Upper lobe of right lung (tissue), 1 donor: ENCODE data around the gene TM7SF3. TPM values are rescaled to one million over a fixed set of nuclear protein-coding genes. Genes with fewer than 3 reads are reported as not detected.

Experiments used
- ATAC-seq: fragments of 200-7000 bp; cut with Tn5 transposase; one replicate; pipeline ENCODE4 v1.9.1; 2020; ENCODE audit warnings: mild to moderate bottlenecking, moderate library complexity
- DNase-seq: peaks from one replicate; pipeline ENCODE4 v3.0.0-alpha.2; 2020
- H3K27ac ChIP-seq: fragments of 200-600 bp; one replicate; pipeline ENCODE4 v1.8.0; 2022
- H3K27me3 ChIP-seq: fragments of 200-600 bp; one replicate; pipeline ENCODE4 v1.8.0; 2022; ENCODE audit warnings: mild to moderate bottlenecking
- H3K36me3 ChIP-seq: fragments of 200-600 bp; one replicate; pipeline ENCODE4 v1.8.0; 2022
- H3K4me1 ChIP-seq: fragments of 200-600 bp; one replicate; pipeline ENCODE4 v1.8.0; 2022
- H3K4me3 ChIP-seq: fragments of 200-600 bp; one replicate; pipeline ENCODE4 v1.8.0; 2022; ENCODE audit warnings: mild to moderate bottlenecking
- H3K9me3 ChIP-seq: fragments of 200-600 bp; one replicate; pipeline ENCODE4 v1.8.0; 2022
- intact Hi-C: fragments of 100-400 bp; cut with DNase I; formaldehyde crosslinking; loops from one replicate; pipeline ENCODE4 v1.11.0; 2022
- total RNA-seq: library from RNA; stranded (reverse); fragmentation: NEBNext Ultra II Directional; extraction: Animal tissue kit (Norgen Biotek cat#: 25700); gene quantifications from one replicate; pipeline ENCODE4 v1.2.1, GENCODE V29; 2021
- TF ChIP-seq, protein P1 (sequence below): fragments of 200-600 bp; IDR thresholded peaks from one replicate; pipeline ENCODE4 v1.8.0; 2022; ENCODE audit warnings: antibody characterized with exemption
- donor health status: DM: no; HTN: yes; CAD: no; lungs with severe emphysema.

TM7SF3 gene
- total RNA-seq, 1 donor from 2014 or later = 68.9 TPM

DNA sequence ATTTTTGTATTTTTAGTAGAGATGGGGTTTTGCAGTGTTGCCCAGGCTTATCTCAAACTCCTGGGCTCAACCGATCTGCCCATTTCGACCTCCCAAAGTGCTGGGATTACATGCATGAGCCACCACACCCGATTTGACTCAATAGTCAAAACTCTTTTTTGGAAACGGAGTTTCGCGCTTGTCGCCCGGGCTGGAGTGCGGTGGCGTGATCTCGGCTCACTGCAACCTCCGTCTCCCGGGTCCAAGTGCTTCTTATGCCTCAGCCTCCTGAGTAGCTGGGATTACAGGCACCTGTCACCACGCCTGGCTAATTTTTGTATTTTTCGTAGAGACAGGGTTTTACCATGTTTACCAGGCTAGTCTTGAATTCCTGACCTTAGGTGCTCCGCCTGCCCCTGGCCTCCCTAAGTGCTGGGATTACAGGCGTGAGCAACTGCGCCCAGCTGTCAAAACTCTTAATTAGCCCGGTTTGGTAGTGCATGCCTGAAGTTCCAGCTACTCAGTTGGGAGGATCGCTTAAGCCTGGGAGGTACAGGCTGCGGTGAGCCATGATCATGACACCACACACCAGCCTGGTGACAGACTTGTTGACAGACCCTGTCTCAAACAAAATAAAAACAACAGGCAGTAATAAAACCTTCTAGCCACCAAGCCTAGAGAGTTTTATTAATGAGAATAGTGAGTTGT lies 20.6 kb upstream of the TM7SF3 start:
- DNase-seq (no peak), ATAC-seq (no peak)
- Histone ChIP-seq H3K4me3 (no peak overlapping the region), H3K9me3 (no peaks in the 10 kb centered on the region), H3K27ac (no peak overlapping the region), H3K27me3 (no peaks in the 10 kb centered on the region), H3K4me1 (no peaks in the 10 kb centered on the region), H3K36me3 (peaks cover 45% of the 10 kb centered on the region)
- intact Hi-C loops = no loop called here
- TF ChIP-seq, protein P1, sequence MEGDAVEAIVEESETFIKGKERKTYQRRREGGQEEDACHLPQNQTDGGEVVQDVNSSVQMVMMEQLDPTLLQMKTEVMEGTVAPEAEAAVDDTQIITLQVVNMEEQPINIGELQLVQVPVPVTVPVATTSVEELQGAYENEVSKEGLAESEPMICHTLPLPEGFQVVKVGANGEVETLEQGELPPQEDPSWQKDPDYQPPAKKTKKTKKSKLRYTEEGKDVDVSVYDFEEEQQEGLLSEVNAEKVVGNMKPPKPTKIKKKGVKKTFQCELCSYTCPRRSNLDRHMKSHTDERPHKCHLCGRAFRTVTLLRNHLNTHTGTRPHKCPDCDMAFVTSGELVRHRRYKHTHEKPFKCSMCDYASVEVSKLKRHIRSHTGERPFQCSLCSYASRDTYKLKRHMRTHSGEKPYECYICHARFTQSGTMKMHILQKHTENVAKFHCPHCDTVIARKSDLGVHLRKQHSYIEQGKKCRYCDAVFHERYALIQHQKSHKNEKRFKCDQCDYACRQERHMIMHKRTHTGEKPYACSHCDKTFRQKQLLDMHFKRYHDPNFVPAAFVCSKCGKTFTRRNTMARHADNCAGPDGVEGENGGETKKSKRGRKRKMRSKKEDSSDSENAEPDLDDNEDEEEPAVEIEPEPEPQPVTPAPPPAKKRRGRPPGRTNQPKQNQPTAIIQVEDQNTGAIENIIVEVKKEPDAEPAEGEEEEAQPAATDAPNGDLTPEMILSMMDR = no peak

GRCh38 chr12:27032679-27033078 lies 18.5 kb upstream of the TM7SF3 start:
- intact Hi-C loops = no loop called here

DNA sequence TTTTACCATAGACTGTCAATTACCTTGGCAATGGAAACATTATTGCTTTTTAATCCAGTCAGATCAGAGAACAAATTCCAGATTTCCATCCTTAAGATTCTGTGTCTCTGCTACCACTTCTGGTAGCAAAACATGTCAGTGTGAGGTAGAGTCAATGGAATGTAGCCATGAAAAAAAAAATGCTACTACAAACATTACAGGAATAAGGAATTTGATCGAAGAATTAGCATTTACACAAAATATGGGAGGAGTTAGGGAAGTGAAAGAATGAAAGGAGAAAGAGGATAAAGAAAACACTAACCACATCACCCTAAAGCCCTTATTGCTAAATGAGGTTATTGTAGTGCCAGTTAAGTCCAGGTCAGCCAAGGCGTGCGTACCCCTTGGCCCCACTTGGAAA lies 17.3 kb upstream of the TM7SF3 start:
- no peaks in the 10 kb centered on the region for H3K9me3 ChIP-seq
- DNase-seq (no peak), ATAC-seq (no peak)
- H3K4me1 ChIP-seq = no peaks in the 10 kb centered on the region
- TF ChIP-seq, protein P1 = no peak
- H3K27me3 ChIP-seq = no peaks in the 10 kb centered on the region
- intact Hi-C loops = no loop called here
- H3K36me3 ChIP-seq = peaks cover 69% of the 10 kb centered on the region
- no peak overlapping the region for H3K27ac ChIP-seq
- H3K4me3 ChIP-seq = no peak overlapping the region

More at GRCh38 chr12:27032679-27033078, 18.5 kb upstream of the TM7SF3 start:
- TF ChIP-seq, protein P1 = no peak
- ATAC-seq = no peak
- Histone ChIP-seq H3K27ac (no peak overlapping the region), H3K9me3 (no peaks in the 10 kb centered on the region), H3K27me3 (no peaks in the 10 kb centered on the region), H3K4me1 (no peaks in the 10 kb centered on the region), H3K36me3 (peaks cover 58% of the 10 kb centered on the region), H3K4me3 (no peak overlapping the region)
- no peak for DNase-seq

DNA sequence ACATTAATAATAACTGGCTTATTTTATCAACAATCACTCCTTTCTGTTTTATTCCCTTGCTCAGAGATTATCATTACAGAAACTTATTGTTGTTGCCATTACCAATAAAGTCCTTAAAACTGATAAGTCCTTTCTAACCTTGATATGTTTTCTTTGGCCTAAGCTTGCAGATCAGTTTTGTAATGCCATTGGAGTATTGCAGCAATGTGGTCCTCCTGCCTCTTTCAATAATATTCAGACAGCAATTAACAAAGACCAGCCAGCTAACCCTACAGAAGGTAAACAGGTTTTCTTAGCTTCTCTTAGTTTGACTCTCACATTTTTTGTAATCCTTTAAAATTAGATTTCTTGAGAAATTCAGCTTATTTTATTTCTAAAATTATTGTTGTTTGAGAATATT lies 12.1 kb upstream of the TM7SF3 start:
- DNase-seq (no peak), ATAC-seq (no peak)
- Histone ChIP-seq H3K27me3 (no peaks in the 10 kb centered on the region), H3K36me3 (peaks cover 48% of the 10 kb centered on the region), H3K9me3 (no peaks in the 10 kb centered on the region), H3K4me1 (peaks cover 20% of the 10 kb centered on the region), H3K27ac (no peak overlapping the region), H3K4me3 (no peak overlapping the region)
- intact Hi-C loops = no loop called here
- TF ChIP-seq, protein P1 = no peak

- TF ChIP-seq, protein P1 = no peak
- ATAC-seq (no peak), DNase-seq (no peak)
- Histone ChIP-seq H3K9me3 (no peaks in the 10 kb centered on the region), H3K4me1 (peaks cover 20% of the 10 kb centered on the region), H3K36me3 (peaks cover 36% of the 10 kb centered on the region), H3K27ac (no peak overlapping the region), H3K27me3 (no peaks in the 10 kb centered on the region), H3K4me3 (no peak overlapping the region)
- intact Hi-C loops = no loop called here
These were observed 10.9 kb upstream of the TM7SF3 start for GRCh38 chr12:27025116-27025515.
